HG03064 (cell line): ENCODE measurements around the gene GRID2.
"Not testable (repeated sequence)": the region's sequence is repeated elsewhere in the genome, so short reads cannot be mapped to it uniquely, and the experiment has no call there.

Source experiments
- ATAC-seq: cut with Tn5 transposase; IDR thresholded peaks from one replicate; pipeline ENCODE4 v1.9.1; 2021; ENCODE audit warnings: low read depth; ENCODE audit not compliant: unreplicated experiment

The GRID2 gene

GRCh38 chr4:93605163-93605562 is 1301.4 kb downstream of the GRID2 start:
- no peak for ATAC-seq

GRCh38 chr4:93617606-93618005 is 1313.8 kb downstream of the GRID2 start:
- ATAC-seq: no peak

GRCh38 chr4:93633721-93634120 is 1330.0 kb downstream of the GRID2 start:
- ATAC-seq: no peak

- no peak for ATAC-seq
Measured at GRCh38 chr4:93635943-93636342, 1332.2 kb downstream of the GRID2 start.

- ATAC-seq: no peak
Measured at GRCh38 chr4:93645120-93645519, 1341.4 kb downstream of the GRID2 start.

GRCh38 chr4:93646233-93646930 is 1342.6 kb downstream of the GRID2 start:
- no peak for ATAC-seq

GRCh38 chr4:93648258-93648657 is 1344.5 kb downstream of the GRID2 start:
- no peak for ATAC-seq

- ATAC-seq: no peak
Measured at GRCh38 chr4:93649828-93650227, 1346.1 kb downstream of the GRID2 start.

GRCh38 chr4:93654211-93654610 is 1350.4 kb downstream of the GRID2 start:
- ATAC-seq: no peak

- ATAC-seq: no peak
Measured at GRCh38 chr4:93657527-93657926, 1353.8 kb downstream of the GRID2 start.

- ATAC-seq: no peak
Measured at GRCh38 chr4:93658443-93658842, 1354.7 kb downstream of the GRID2 start.

- ATAC-seq: no peak
Measured at GRCh38 chr4:93659629-93660028, 1355.9 kb downstream of the GRID2 start.

- ATAC-seq: no peak
Measured at GRCh38 chr4:93660036-93660435, 1356.3 kb downstream of the GRID2 start.

GRCh38 chr4:93670434-93670833 is 1366.7 kb downstream of the GRID2 start:
- no peak for ATAC-seq

- ATAC-seq: no peak
Measured at GRCh38 chr4:93671093-93671492, 1367.3 kb downstream of the GRID2 start.

GRCh38 chr4:93676937-93677336 is 1373.2 kb downstream of the GRID2 start:
- not testable (repeated sequence) for ATAC-seq

GRCh38 chr4:93684571-93684970 is 1380.8 kb downstream of the GRID2 start:
- ATAC-seq: no peak

GRCh38 chr4:93687304-93687703 is 1383.5 kb downstream of the GRID2 start:
- no peak for ATAC-seq

GRCh38 chr4:93688978-93689377 is 1385.2 kb downstream of the GRID2 start:
- no peak for ATAC-seq

GRCh38 chr4:93693141-93693540 is 1389.4 kb downstream of the GRID2 start:
- ATAC-seq: no peak

- no peak for ATAC-seq
Measured at GRCh38 chr4:93698686-93699085, 1394.9 kb downstream of the GRID2 start.

- ATAC-seq: no peak
Measured at GRCh38 chr4:93700571-93700970, 1396.8 kb downstream of the GRID2 start.
